GM10266 (cell line): ENCODE results near the gene PROC.

Experiments used
- DNase-seq: peaks from one replicate; pipeline ENCODE4 v3.0.0; 2012; ENCODE audit errors: extremely low spot score
- TF ChIP-seq, protein P1 (sequence below): IDR thresholded peaks from 2 replicates; pipeline ENCODE4 v1.5.1; 2012; ENCODE audit warnings: mild to moderate bottlenecking, low read depth; ENCODE audit not compliant: control insufficient read depth, insufficient read depth; ENCODE audit errors: missing control alignments

PROC gene

DNA sequence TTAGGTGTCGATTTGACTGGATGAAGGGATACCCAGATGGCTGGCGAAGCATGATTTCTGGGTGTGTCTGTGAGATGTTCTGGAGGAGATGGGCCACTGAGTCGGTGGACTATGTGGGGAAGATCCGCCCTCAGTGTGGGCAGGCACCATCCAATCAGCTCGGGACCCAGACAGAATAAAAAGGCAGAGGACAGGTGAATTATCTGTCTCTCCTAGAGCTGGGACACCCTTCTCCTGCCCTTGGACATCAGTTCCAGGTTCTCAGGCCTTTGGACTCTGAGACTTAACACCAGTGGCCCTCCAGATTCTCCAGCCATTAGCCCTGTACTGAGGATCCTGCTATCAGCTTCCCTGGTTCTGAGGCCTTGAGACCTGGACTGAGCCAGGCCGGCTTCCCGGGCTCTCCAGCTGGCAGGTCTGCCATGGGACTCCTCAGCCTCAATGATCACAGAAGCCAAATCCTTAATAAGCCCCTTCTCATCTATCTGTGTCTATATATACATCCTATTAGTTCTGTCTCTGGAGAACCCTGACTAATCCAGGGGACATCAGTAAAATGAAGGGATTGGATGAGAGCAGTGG, 11.7 kb downstream of the PROC start:
- no peak for DNase-seq
- TF ChIP-seq, protein P1, sequence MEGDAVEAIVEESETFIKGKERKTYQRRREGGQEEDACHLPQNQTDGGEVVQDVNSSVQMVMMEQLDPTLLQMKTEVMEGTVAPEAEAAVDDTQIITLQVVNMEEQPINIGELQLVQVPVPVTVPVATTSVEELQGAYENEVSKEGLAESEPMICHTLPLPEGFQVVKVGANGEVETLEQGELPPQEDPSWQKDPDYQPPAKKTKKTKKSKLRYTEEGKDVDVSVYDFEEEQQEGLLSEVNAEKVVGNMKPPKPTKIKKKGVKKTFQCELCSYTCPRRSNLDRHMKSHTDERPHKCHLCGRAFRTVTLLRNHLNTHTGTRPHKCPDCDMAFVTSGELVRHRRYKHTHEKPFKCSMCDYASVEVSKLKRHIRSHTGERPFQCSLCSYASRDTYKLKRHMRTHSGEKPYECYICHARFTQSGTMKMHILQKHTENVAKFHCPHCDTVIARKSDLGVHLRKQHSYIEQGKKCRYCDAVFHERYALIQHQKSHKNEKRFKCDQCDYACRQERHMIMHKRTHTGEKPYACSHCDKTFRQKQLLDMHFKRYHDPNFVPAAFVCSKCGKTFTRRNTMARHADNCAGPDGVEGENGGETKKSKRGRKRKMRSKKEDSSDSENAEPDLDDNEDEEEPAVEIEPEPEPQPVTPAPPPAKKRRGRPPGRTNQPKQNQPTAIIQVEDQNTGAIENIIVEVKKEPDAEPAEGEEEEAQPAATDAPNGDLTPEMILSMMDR, result no peak

DNA sequence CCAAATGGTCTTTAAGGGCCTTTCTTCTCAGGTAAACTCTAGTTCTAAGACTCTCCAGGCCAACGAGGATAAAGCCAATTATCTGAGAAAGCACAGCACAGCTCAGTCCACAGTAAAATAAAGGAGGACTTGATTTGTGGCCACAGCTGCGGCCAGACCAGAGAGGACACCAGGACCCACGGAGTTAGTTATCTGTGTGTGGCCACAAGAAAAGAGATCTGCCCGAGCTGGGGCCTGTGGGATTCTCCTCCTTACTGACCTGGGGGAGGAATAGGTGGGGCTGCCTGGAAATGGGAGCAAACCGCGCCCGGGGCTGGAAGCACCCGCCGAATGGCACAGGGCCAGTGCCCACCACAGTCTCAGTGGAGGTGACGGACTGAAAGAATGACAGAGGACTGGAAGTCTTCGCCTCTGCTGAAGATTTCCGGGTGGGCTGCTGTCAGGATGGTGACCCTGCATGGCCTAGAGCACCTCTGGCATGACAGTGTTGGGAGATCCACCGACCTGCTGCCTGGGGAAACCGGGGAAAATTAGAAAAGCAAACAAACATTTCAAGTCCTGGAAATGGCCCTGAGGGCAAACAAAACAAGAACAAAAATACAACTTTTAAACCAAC, 13.3 kb downstream of the PROC start:
- DNase-seq, result no peak
- TF ChIP-seq, protein P1, result no peak

DNA sequence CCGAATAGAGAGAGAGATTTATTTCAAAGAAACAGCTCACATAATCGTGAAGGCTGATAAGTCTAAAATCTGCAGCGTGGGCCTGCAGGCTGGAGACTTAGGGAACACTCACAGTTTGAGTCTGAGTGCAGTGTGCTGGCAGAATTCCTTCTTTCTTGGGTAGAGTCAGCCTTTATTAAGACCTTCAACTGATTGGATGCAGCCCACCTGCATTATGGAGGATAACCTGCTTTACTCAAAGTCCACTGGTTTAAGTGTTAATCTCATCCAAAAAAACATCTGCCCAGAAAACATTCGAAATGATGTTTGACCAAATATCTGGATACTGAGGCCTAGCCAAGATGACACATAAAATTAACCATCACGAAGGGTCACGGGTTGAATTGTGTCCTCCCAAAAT, 16.3 kb downstream of the PROC start:
- no peak for DNase-seq
- TF ChIP-seq, protein P1, result no peak

DNA sequence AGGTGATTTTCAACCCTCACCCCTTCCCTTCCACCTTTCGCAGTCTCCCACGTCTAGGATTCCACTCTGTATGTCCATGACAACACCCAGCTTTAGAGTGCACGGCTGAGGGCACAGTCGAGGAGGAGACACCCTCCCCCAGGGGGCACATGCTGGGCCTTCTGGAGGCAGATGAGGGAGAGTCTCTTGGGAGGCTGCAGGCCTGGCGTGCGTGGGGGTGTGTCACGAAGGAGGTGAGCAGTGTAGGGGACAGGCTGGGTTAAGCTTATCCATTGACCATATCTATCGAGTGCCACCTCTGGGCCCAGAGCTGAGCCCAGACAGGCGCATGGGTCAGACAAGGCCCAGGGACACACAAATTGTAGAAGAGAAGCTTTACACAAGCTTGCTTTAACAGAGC, 18.8 kb downstream of the PROC start:
- TF ChIP-seq, protein P1, result no peak
- DNase-seq, result no peak

DNA sequence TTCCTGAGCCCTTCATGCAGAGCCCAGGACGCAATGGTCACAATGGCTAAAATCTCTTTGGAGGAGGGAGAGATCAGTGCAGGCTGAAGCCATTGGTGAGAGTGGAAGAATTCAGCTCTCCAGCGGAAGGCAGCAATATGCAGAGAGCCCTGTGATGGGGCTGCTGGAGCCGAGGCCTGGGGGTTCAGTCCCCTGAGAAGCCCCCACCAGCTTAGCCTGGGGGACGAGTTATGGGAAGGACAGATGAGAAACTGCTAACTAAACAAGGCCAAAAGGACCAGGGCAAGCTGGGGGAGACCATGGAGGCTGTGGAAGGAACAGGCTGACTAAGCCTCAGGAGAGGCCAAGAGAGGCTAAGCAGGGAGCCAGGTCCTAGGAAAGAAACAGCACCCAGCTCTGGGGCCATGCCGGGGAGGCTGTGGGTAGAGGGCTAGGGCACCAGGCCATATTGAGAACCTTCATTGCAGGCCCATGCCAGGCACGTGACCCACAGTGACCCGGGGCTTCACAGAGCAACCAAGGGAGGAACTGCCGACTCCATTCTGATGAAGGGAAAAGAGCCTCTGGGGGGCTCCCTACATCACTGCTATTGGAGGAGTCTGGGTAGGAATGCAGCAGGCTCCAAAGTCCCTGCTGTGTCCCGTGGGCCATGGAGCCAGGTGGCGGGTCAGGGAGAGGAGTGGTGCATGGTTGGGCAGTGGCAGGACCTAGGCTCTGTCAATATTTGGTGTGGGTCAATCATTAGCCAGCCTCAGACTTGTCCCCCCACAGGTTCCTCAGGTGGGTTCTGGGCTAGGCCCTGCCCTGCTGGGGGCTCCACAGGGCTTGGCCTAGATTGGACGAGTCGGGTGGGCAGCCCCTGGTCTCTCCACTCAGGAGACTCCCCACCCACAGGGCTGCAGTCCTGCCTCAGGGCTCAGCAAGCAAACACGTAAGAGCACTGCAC, 19.8 kb downstream of the PROC start:
- DNase-seq, result no peak
- TF ChIP-seq, protein P1, result no peak

DNA sequence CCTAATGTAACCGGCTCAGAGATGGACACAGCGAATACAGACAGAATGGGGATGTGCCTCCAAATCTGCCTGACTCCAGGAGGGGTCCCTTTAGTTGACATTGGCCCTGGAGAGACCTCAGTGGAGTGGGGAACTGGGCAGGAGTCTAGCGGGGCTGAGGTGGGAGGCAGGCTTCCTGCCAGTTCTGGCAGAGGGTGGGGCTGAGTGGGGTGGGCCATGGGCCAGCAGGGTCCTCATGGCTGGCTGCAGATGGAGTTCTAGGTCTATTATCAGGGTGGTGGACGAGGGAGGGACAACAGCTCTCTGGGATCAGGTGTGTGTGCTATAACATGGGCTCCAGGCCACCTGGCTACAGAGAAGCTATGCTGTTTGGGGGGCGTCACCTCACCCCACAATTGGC, 21.1 kb downstream of the PROC start:
- DNase-seq, result no peak
- TF ChIP-seq, protein P1, result no peak

DNA sequence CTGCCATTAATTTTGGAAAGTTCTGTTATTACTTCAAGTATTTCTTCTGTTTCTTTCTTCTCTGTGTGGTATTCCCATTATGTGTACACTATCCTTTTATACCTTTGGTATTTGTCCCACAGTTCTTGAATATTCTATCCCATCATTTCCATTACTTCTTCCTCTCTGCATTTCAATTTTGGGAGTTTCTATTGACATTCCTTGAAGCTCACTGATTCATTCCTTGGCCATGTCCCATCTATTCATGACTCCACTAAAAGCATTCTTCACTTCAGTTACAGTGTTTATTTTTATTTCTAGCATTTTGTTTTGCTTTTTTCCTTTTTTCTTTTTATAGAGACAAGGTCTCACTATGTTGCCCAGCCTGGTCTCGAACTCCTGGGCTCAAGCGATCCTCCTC, 30.3 kb downstream of the PROC start:
- TF ChIP-seq, protein P1, result no peak
- DNase-seq, result no peak
